Activated CD8-positive, alpha-beta memory T cell treated with anti-CD3 and anti-CD28 coated beads, Interleukin-2, amount 50 U/mL, for 24 hours (primary cell): Measurements from ENCODE around the gene GPATCH2L.

ENCODE experiments used
- DNase-seq: peaks from one replicate; pipeline ENCODE4 v3.0.0-alpha.2; 2020; ENCODE audit errors: extremely low read depth

Gene GPATCH2L

GRCh38 chr14:76151398-76152332, at the start of gene GPATCH2L:
TSS of gene GPATCH2L (plus strand) at chr14:76151922. CDS start at chr14:76154364, 2,442 bp downstream.
- DNase-seq = peak; percentile 93

- no peak for DNase-seq
These were observed 46.8 kb upstream of the GPATCH2L start for GRCh38 chr14:76104802-76105355.

GRCh38 chr14:76106188-76106587, 45.5 kb upstream of the GPATCH2L start:
- DNase-seq = no peak

GRCh38 chr14:76109087-76109880, 42.4 kb upstream of the GPATCH2L start:
- DNase-seq = no peak

- DNase-seq = no peak
These were observed 38.7 kb upstream of the GPATCH2L start for GRCh38 chr14:76112889-76113624.

GRCh38 chr14:76113691-76114090, 38.0 kb upstream of the GPATCH2L start:
- DNase-seq = no peak

- DNase-seq = no peak
These were observed 36.7 kb upstream of the GPATCH2L start for GRCh38 chr14:76115010-76115422.

GRCh38 chr14:76117789-76118484, 33.8 kb upstream of the GPATCH2L start:
- DNase-seq = no peak

GRCh38 chr14:76118594-76118993, 33.1 kb upstream of the GPATCH2L start:
- DNase-seq = no peak

- DNase-seq = no peak
These were observed 30.5 kb upstream of the GPATCH2L start for GRCh38 chr14:76121089-76121748.

GRCh38 chr14:76123426-76124225, 28.1 kb upstream of the GPATCH2L start:
- DNase-seq = no peak

- no peak for DNase-seq
These were observed 26.2 kb upstream of the GPATCH2L start for GRCh38 chr14:76125511-76125910.

GRCh38 chr14:76126076-76126475, 25.6 kb upstream of the GPATCH2L start:
- DNase-seq = no peak

- no peak for DNase-seq
These were observed 21.7 kb upstream of the GPATCH2L start for GRCh38 chr14:76129851-76130576.

- no peak for DNase-seq
These were observed 20.4 kb upstream of the GPATCH2L start for GRCh38 chr14:76131071-76131965.

GRCh38 chr14:76133103-76133502, 18.6 kb upstream of the GPATCH2L start:
- no peak for DNase-seq

GRCh38 chr14:76134231-76134630, 17.5 kb upstream of the GPATCH2L start:
- DNase-seq = no peak

GRCh38 chr14:76135722-76136121, 16.0 kb upstream of the GPATCH2L start:
- DNase-seq = no peak
